Measurements from ENCODE around the gene LPP.

The LPP gene

GRCh38 chr3:188453431-188454384 lies 299.8 kb downstream of the LPP start:
- Histone ChIP-seq H3K9ac (ENCODE audit: low read depth, low read length) (no peak overlapping the region), H3K27me3 (ENCODE audit: control insufficient read depth, insufficient read depth, low read length) (no peaks in the 10 kb centered on the region), H3K36me3 (ENCODE audit: control insufficient read depth, insufficient read depth, low read length) (no peaks in the 10 kb centered on the region), H3K9me3 (ENCODE audit: control insufficient read depth, insufficient read depth, low read length) (no peaks in the 10 kb centered on the region), H3K4me1 (ENCODE audit: control insufficient read depth, insufficient read depth, low read length) (peaks cover 2% of the 10 kb centered on the region), H3K4me3 (ENCODE audit: low read depth, low read length) (no peak overlapping the region)

DNA sequence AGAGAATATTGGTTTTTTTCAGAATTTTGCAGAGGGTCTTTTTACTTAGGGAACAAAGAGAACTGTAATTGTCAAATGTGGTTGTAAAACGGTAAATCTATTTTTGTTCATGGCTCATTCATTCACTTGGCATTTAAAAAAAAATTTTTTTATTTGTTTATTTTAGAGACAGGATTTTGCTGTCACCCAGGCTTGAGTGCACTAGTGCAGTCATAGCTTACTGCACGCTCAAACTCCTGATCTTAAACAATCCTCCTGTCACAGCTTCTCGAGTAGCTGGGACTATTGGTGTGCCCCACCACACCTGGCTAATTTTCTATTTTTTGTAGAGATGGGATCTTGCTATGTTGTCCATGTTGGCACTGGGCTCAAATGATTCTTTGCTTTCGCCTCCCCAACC lies 301.8 kb downstream of the LPP start:
- no peaks in the 10 kb centered on the region for H3K27me3 ChIP-seq (ENCODE audit: control insufficient read depth, insufficient read depth, low read length)
- H3K4me3 ChIP-seq (ENCODE audit: low read depth, low read length), result no peak overlapping the region
- no peaks in the 10 kb centered on the region for H3K9me3 ChIP-seq (ENCODE audit: control insufficient read depth, insufficient read depth, low read length)
- no peaks in the 10 kb centered on the region for H3K36me3 ChIP-seq (ENCODE audit: control insufficient read depth, insufficient read depth, low read length)
- H3K9ac ChIP-seq (ENCODE audit: low read depth, low read length), result no peak overlapping the region
- peaks cover 2% of the 10 kb centered on the region for H3K4me1 ChIP-seq (ENCODE audit: control insufficient read depth, insufficient read depth, low read length)

GRCh38 chr3:188458756-188459155 lies 304.8 kb downstream of the LPP start:
- Histone ChIP-seq H3K9me3 (ENCODE audit: control insufficient read depth, insufficient read depth, low read length) (no peaks in the 10 kb centered on the region), H3K27me3 (ENCODE audit: control insufficient read depth, insufficient read depth, low read length) (no peaks in the 10 kb centered on the region), H3K9ac (ENCODE audit: low read depth, low read length) (no peak overlapping the region), H3K4me3 (ENCODE audit: low read depth, low read length) (no peak overlapping the region), H3K36me3 (ENCODE audit: control insufficient read depth, insufficient read depth, low read length) (no peaks in the 10 kb centered on the region), H3K4me1 (ENCODE audit: control insufficient read depth, insufficient read depth, low read length) (peaks cover 2% of the 10 kb centered on the region)

DNA sequence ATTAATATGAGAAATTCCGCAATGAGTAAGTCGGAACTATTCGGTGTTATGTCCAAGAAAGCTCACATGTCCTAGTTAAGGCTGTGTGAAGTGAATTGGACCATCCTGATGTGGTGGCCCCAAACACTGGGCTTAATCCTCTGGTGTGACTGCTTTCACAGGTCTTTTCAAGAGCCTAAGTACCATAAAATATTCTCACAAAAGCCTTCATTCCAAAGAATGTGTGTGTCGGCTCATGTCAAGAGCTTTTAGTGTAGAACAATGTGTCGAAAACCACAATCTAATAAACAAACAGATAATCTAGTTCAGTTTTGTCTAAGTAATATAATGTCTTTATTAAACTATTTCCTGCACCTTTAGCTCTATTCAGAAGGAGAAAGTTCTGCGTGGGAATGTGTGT lies 311.4 kb downstream of the LPP start:
- Histone ChIP-seq H3K27me3 (ENCODE audit: control insufficient read depth, insufficient read depth, low read length) (no peaks in the 10 kb centered on the region), H3K36me3 (ENCODE audit: control insufficient read depth, insufficient read depth, low read length) (no peaks in the 10 kb centered on the region), H3K4me1 (ENCODE audit: control insufficient read depth, insufficient read depth, low read length) (no peaks in the 10 kb centered on the region), H3K9me3 (ENCODE audit: control insufficient read depth, insufficient read depth, low read length) (no peaks in the 10 kb centered on the region), H3K4me3 (ENCODE audit: low read depth, low read length) (no peak overlapping the region), H3K9ac (ENCODE audit: low read depth, low read length) (no peak overlapping the region)

- Histone ChIP-seq H3K9me3 (ENCODE audit: control insufficient read depth, insufficient read depth, low read length) (no peaks in the 10 kb centered on the region), H3K27me3 (ENCODE audit: control insufficient read depth, insufficient read depth, low read length) (no peaks in the 10 kb centered on the region), H3K4me1 (ENCODE audit: control insufficient read depth, insufficient read depth, low read length) (no peaks in the 10 kb centered on the region), H3K9ac (ENCODE audit: low read depth, low read length) (no peak overlapping the region), H3K4me3 (ENCODE audit: low read depth, low read length) (no peak overlapping the region), H3K36me3 (ENCODE audit: control insufficient read depth, insufficient read depth, low read length) (no peaks in the 10 kb centered on the region)
Measured at GRCh38 chr3:188468196-188468595, 314.2 kb downstream of the LPP start.

GRCh38 chr3:188468662-188469061 lies 314.7 kb downstream of the LPP start:
- H3K27me3 ChIP-seq (ENCODE audit: control insufficient read depth, insufficient read depth, low read length), result no peaks in the 10 kb centered on the region
- no peaks in the 10 kb centered on the region for H3K9me3 ChIP-seq (ENCODE audit: control insufficient read depth, insufficient read depth, low read length)
- H3K9ac ChIP-seq (ENCODE audit: low read depth, low read length), result no peak overlapping the region
- H3K4me1 ChIP-seq (ENCODE audit: control insufficient read depth, insufficient read depth, low read length), result no peaks in the 10 kb centered on the region
- H3K4me3 ChIP-seq (ENCODE audit: low read depth, low read length), result no peak overlapping the region
- no peaks in the 10 kb centered on the region for H3K36me3 ChIP-seq (ENCODE audit: control insufficient read depth, insufficient read depth, low read length)

- Histone ChIP-seq H3K9ac (ENCODE audit: low read depth, low read length) (no peak overlapping the region), H3K4me1 (ENCODE audit: control insufficient read depth, insufficient read depth, low read length) (no peaks in the 10 kb centered on the region), H3K27me3 (ENCODE audit: control insufficient read depth, insufficient read depth, low read length) (no peaks in the 10 kb centered on the region), H3K36me3 (ENCODE audit: control insufficient read depth, insufficient read depth, low read length) (no peaks in the 10 kb centered on the region), H3K9me3 (ENCODE audit: control insufficient read depth, insufficient read depth, low read length) (no peaks in the 10 kb centered on the region), H3K4me3 (ENCODE audit: low read depth, low read length) (no peak overlapping the region)
Measured at GRCh38 chr3:188469228-188469885, 315.4 kb downstream of the LPP start.

DNA sequence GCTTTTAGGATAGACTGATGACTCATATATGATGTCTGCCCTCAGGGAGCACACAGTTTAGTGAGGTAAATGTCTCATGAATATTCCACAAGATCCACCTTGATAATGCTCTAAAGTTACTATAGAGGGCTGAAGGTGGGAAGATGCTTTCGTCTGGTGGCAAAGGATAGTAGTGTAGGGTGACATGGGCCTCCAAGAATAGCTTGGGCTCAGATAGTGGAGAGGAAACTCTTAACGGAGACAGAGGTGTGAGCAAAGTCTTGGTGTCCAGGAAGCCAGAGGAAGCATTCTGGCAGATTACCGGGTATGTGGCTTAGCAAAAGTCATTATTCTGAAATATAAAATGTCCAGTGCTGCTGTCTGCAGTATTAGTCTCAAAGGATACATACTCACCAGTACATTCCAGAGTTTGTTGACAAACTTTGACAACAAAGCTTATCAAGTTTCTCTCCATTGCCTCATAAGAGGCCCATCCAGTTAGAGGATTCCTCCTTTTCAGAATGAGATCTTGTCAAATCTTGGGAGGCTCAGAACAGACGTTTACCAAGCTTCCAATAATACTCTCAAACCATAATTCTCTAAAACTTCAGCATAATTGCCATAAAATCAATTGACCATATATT lies 316.7 kb downstream of the LPP start:
- Histone ChIP-seq H3K36me3 (ENCODE audit: control insufficient read depth, insufficient read depth, low read length) (no peaks in the 10 kb centered on the region), H3K4me1 (ENCODE audit: control insufficient read depth, insufficient read depth, low read length) (no peaks in the 10 kb centered on the region), H3K27me3 (ENCODE audit: control insufficient read depth, insufficient read depth, low read length) (no peaks in the 10 kb centered on the region), H3K9ac (ENCODE audit: low read depth, low read length) (no peak overlapping the region), H3K9me3 (ENCODE audit: control insufficient read depth, insufficient read depth, low read length) (no peaks in the 10 kb centered on the region), H3K4me3 (ENCODE audit: low read depth, low read length) (no peak overlapping the region)

GRCh38 chr3:188471723-188472122 lies 317.8 kb downstream of the LPP start:
- H3K4me3 ChIP-seq (ENCODE audit: low read depth, low read length), result no peak overlapping the region
- no peaks in the 10 kb centered on the region for H3K9me3 ChIP-seq (ENCODE audit: control insufficient read depth, insufficient read depth, low read length)

DNA sequence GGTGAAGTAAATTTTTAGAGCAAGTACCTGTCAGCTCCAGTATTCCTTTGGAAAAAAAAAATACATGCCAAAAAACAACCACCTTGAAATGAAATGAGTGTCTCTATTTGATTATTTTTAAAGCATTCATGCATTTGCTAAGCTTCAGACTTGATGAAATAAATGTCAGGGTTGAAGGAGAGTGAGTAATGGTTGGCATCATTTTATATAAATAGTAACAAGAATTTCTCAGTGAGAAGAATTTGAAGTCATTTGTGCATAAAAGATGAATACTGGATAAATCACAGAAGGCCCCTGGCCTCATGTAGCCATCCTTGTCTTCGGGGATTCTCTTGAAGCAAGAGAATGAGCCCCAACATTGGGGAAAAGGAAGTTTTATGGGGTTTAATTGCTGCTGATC lies 318.4 kb downstream of the LPP start:
- Histone ChIP-seq H3K4me1 (ENCODE audit: control insufficient read depth, insufficient read depth, low read length) (no peaks in the 10 kb centered on the region), H3K9ac (ENCODE audit: low read depth, low read length) (no peak overlapping the region), H3K9me3 (ENCODE audit: control insufficient read depth, insufficient read depth, low read length) (no peaks in the 10 kb centered on the region), H3K27me3 (ENCODE audit: control insufficient read depth, insufficient read depth, low read length) (no peaks in the 10 kb centered on the region), H3K36me3 (ENCODE audit: control insufficient read depth, insufficient read depth, low read length) (no peaks in the 10 kb centered on the region), H3K4me3 (ENCODE audit: low read depth, low read length) (no peak overlapping the region)

More at GRCh38 chr3:188471723-188472122, 317.8 kb downstream of the LPP start:
- H3K27me3 ChIP-seq (ENCODE audit: control insufficient read depth, insufficient read depth, low read length), result no peaks in the 10 kb centered on the region
- no peaks in the 10 kb centered on the region for H3K4me1 ChIP-seq (ENCODE audit: control insufficient read depth, insufficient read depth, low read length)
- H3K36me3 ChIP-seq (ENCODE audit: control insufficient read depth, insufficient read depth, low read length), result no peaks in the 10 kb centered on the region
- H3K9ac ChIP-seq (ENCODE audit: low read depth, low read length), result no peak overlapping the region

GRCh38 chr3:188473045-188473444 lies 319.1 kb downstream of the LPP start:
- Histone ChIP-seq H3K36me3 (ENCODE audit: control insufficient read depth, insufficient read depth, low read length) (no peaks in the 10 kb centered on the region), H3K9me3 (ENCODE audit: control insufficient read depth, insufficient read depth, low read length) (no peaks in the 10 kb centered on the region), H3K9ac (ENCODE audit: low read depth, low read length) (no peak overlapping the region), H3K27me3 (ENCODE audit: control insufficient read depth, insufficient read depth, low read length) (no peaks in the 10 kb centered on the region), H3K4me3 (ENCODE audit: low read depth, low read length) (no peak overlapping the region), H3K4me1 (ENCODE audit: control insufficient read depth, insufficient read depth, low read length) (no peaks in the 10 kb centered on the region)
